Thyroid gland (tissue), 4 donors: ENCODE results near the gene HES4. TPM values are rescaled to one million over a fixed set of nuclear protein-coding genes. Genes with fewer than 3 reads are reported as not detected.

Source experiments
- DNase-seq, 2 donors: peaks; one replicate each; pipeline ENCODE4 v3.0.0-alpha.2; 2019
- H3K27ac ChIP-seq, 3 donors: fragments of 200-600 bp; sonication (generic); 1 replicate in 2 of 3; 2 replicates in 1 of 3; pipeline ENCODE4 v1.5.1; 2016 to 2019; ENCODE audit warnings: mild to moderate bottlenecking in 1 of 3, moderate library complexity in 1 of 3
- H3K27me3 ChIP-seq: fragments of 200-600 bp; sonication (generic); one replicate; pipeline ENCODE4 v1.5.1; 2019
- H3K36me3 ChIP-seq, 2 donors: fragments of 200-600 bp; sonication (generic); one replicate each; pipeline ENCODE4 v1.5.1; 2016 to 2019
- H3K4me1 ChIP-seq, 2 donors: fragments of 200-600 bp; sonication (generic); one replicate each; pipeline ENCODE4 v1.5.1; 2017 to 2019
- H3K4me3 ChIP-seq, 3 donors: fragments of 200-600 bp; sonication (generic); replicated peaks in 1 of 3; 1 replicate in 2 of 3; 2 replicates in 1 of 3; pipeline ENCODE4 v1.5.1; 2016; ENCODE audit warnings: mild to moderate bottlenecking in 1 of 3
- H3K9me3 ChIP-seq: fragments of 200-600 bp; sonication (generic); one replicate; pipeline ENCODE4 v1.5.1; 2017
- CTCF ChIP-seq, 6 experiments: fragments of 200-600 bp in 3 of 6; fragments of 450-650 bp in 3 of 6; sonication (generic) in 3 of 6; IDR thresholded peaks; one replicate each; pipeline ENCODE4 v1.5.1; 2016 to 2019; ENCODE audit warnings: antibody characterized with exemption in 6 of 6, mild to moderate bottlenecking in 2 of 6, inconsistent platforms in 1 of 6, moderate library complexity in 1 of 6
- POLR2A ChIP-seq, 2 donors: fragments of 450-650 bp; IDR thresholded peaks; one replicate each; pipeline ENCODE4 v1.6.1; 2017; ENCODE audit warnings: antibody characterized with exemption in 2 of 2, mild to moderate bottlenecking in 2 of 2, moderate library complexity in 1 of 2
- WGBS, 2 donors: methylation state at CpG; one replicate each; pipeline ENCODE4 v1.1.5; 2017; 5-methylcytosine and 5-hydroxymethylcytosine counted together
- intact Hi-C: fragments of 100-400 bp; cut with DNase I; formaldehyde crosslinking; loops from one replicate; pipeline ENCODE4 v1.15.1; 2023
- small RNA-seq: library from RNA; depleted of rRNA; stranded (forward); fragments of <200 nt; gene quantifications from one replicate; pipeline ENCODE3, GENCODE V24; 2016
- total RNA-seq, 4 donors: library from RNA; depleted of rRNA; stranded (reverse); fragments of >200 nt; gene quantifications; one replicate each; pipeline ENCODE4 v1.2.3, GENCODE V29; 2016

The HES4 gene
- total RNA-seq, 4 donors from 2014 or later, result 5.0 to 29.2 (median 18.6) TPM

GRCh38 chr1:952201-952600 lies 47.7 kb downstream of the HES4 start:
- DNase-seq, result no peak
- H3K4me3 ChIP-seq, result no peak overlapping the region
- WGBS, 2 donors, result 92 to 94% methylated on average over 12 of the region's 15 CpGs
- no peak for TF ChIP-seq POLR2A (IDR thresholded peaks at IDR 0.05)
- TF ChIP-seq CTCF (IDR thresholded peaks at IDR 0.05), result no peak
- no peaks in the 10 kb centered on the region for H3K9me3 ChIP-seq
- peaks cover 74 to 83% of the 10 kb centered on the region in 2 donors for H3K36me3 ChIP-seq
- no peak overlapping the region for H3K27ac ChIP-seq
- no peaks in the 10 kb centered on the region for H3K4me1 ChIP-seq
- intact Hi-C loops, result no loop called here
- H3K27me3 ChIP-seq, result no peaks in the 10 kb centered on the region

- intact Hi-C loops, result no loop called here
- Histone ChIP-seq H3K27me3 (no peaks in the 10 kb centered on the region), H3K9me3 (no peaks in the 10 kb centered on the region), H3K36me3 (peaks cover 67 to 83% of the 10 kb centered on the region in 2 donors), H3K4me1 (no peaks in the 10 kb centered on the region), H3K27ac (no peak overlapping the region), H3K4me3 (no peak overlapping the region)
- 77 to 81% methylated on average over 6 of the region's 6 CpGs for WGBS, 2 donors
- TF ChIP-seq CTCF (IDR thresholded peaks at IDR 0.05), result no peak
- no peak for TF ChIP-seq POLR2A (IDR thresholded peaks at IDR 0.05)
- DNase-seq, result no peak
These were observed 48.5 kb downstream of the HES4 start for GRCh38 chr1:951364-951763.

- peaks cover 64 to 82% of the 10 kb centered on the region in 2 donors for H3K36me3 ChIP-seq
- intact Hi-C loops, result no loop called here
- DNase-seq, result no peak
These were observed 49.0 kb downstream of the HES4 start for GRCh38 chr1:950881-951280.

GRCh38 chr1:950268-950667 lies 49.6 kb downstream of the HES4 start:
- no peak for DNase-seq
- TF ChIP-seq POLR2A (IDR thresholded peaks at IDR 0.05), result no peak
- TF ChIP-seq CTCF (IDR thresholded peaks at IDR 0.05), result no peak
- Histone ChIP-seq H3K9me3 (no peaks in the 10 kb centered on the region), H3K27ac (no peak overlapping the region), H3K4me3 (no peak overlapping the region), H3K36me3 (peaks cover 57 to 77% of the 10 kb centered on the region in 2 donors), H3K4me1 (no peaks in the 10 kb centered on the region), H3K27me3 (no peaks in the 10 kb centered on the region)
- WGBS, 2 donors, result 96 to 98% methylated on average over 9 of the region's 9 CpGs
- intact Hi-C loops, result no loop called here

More at GRCh38 chr1:950881-951280, 49.0 kb downstream of the HES4 start:
- Histone ChIP-seq H3K4me1 (no peaks in the 10 kb centered on the region), H3K27ac (no peak overlapping the region), H3K9me3 (no peaks in the 10 kb centered on the region), H3K4me3 (no peak overlapping the region), H3K27me3 (no peaks in the 10 kb centered on the region)
- TF ChIP-seq POLR2A (IDR thresholded peaks at IDR 0.05), result no peak
- no peak for TF ChIP-seq CTCF (IDR thresholded peaks at IDR 0.05)
- 97% methylated on average over 12 to 16 of the region's 23 CpGs for WGBS, 2 donors

Small RNA genes within 50 kb of the gene (small RNA-seq; reads per million reads assigned to genes)
- not detected for gene AL645608.3

Other genes starting within 250 kb of the HES4 start
- gene SAMD11, start 76.2 kb downstream of the HES4 start, total RNA-seq, result 10 to 100 TPM in 1 of 4 donors, 1 to 10 TPM in 3; 4.1 to 11.2 (median 6.3) TPM
- 10 to 100 TPM; 31.9 to 39.8 (median 34.6) TPM for gene NOC2L, start 40.8 kb downstream of the HES4 start, total RNA-seq
- gene KLHL17, start 39.5 kb downstream of the HES4 start, total RNA-seq, result 10 to 100 TPM in 2 of 4 donors, 1 to 10 TPM in 2; 3.4 to 10.9 (median 10.3) TPM
- under 1 TPM in 2 of 4 donors, not detected in 2; 0.25 to 0.27 TPM for gene PLEKHN1, start 33.6 kb downstream of the HES4 start, total RNA-seq
- under 1 TPM in 1 of 4 donors, not detected in 3; 0.22 TPM for gene PERM1, start 18.0 kb downstream of the HES4 start, total RNA-seq
- 10 to 100 TPM; 18.5 to 57.5 (median 37.8) TPM for gene ISG15, start 13.4 kb upstream of the HES4 start, total RNA-seq
- gene AGRN, start 20.0 kb upstream of the HES4 start, total RNA-seq, result 100 to 1,000 TPM in 3 of 4 donors, 10 to 100 TPM in 1; 68.3 to 147 (median 129) TPM
- not detected for gene RNF223, start 74.2 kb upstream of the HES4 start, total RNA-seq
- gene C1orf159, start 116.0 kb upstream of the HES4 start, total RNA-seq, result 10 to 100 TPM; 10.3 to 27.6 (median 19.6) TPM
- gene TTLL10, start 173.8 kb upstream of the HES4 start, total RNA-seq, result under 1 TPM in 2 of 4 donors, not detected in 2; 0.13 to 0.29 TPM
- under 1 TPM in 2 of 4 donors, not detected in 2; 0.49 to 0.67 TPM for gene TNFRSF18, start 206.5 kb upstream of the HES4 start, total RNA-seq
- gene TNFRSF4, start 214.1 kb upstream of the HES4 start, total RNA-seq, result 1 to 10 TPM; 1.5 to 4.5 (median 3.2) TPM
- gene SDF4, start 231.9 kb upstream of the HES4 start, total RNA-seq, result 100 to 1,000 TPM; 109 to 144 (median 138) TPM
- 10 to 100 TPM; 18.0 to 32.2 (median 25.5) TPM for gene B3GALT6, start 232.1 kb upstream of the HES4 start, total RNA-seq
- gene C1QTNF12, start 246.6 kb upstream of the HES4 start, total RNA-seq, result under 1 TPM in 1 of 4 donors, not detected in 3; 0.83 TPM